Astrocyte (in vitro differentiated cells and primary cell): ENCODE results near the gene PER1. TPM values are rescaled to one million over a fixed set of nuclear protein-coding genes. Genes with fewer than 3 reads are reported as not detected.

ENCODE experiments used
- DNase-seq: peaks from one replicate; pipeline ENCODE4 v3.0.0-alpha.2; 2010; ENCODE audit warnings: low read depth
- FAIRE-seq: peaks from 2 replicates; lab custom pipeline; 2011; peaks lifted over from hg19 to GRCh38; lab: Jason Lieb, UNC
- H2AFZ ChIP-seq: 2 replicates; pipeline ENCODE4 v1.6.0; 2012; ENCODE audit warnings: low read depth, low read length, inconsistent platforms
- H3K27ac ChIP-seq: 2 replicates; pipeline ENCODE4 v1.5.1; 2011; ENCODE audit warnings: low read depth, low read length, inconsistent platforms
- H3K27me3 ChIP-seq: 2 replicates; pipeline ENCODE4 v1.6.0; 2011; ENCODE audit warnings: low read length, inconsistent platforms; ENCODE audit not compliant: insufficient read depth
- H3K36me3 ChIP-seq: 2 replicates; pipeline ENCODE4 v1.5.1; 2011; ENCODE audit warnings: low read length, inconsistent platforms; ENCODE audit not compliant: insufficient read depth
- H3K4me1 ChIP-seq: 2 replicates; pipeline ENCODE4 v1.5.1; 2011; ENCODE audit warnings: low read length, inconsistent platforms; ENCODE audit not compliant: insufficient read depth
- H3K4me2 ChIP-seq: 2 replicates; pipeline ENCODE4 v1.6.0; 2012; ENCODE audit warnings: low read length, inconsistent platforms
- H3K4me3 ChIP-seq: 2 replicates; pipeline ENCODE4 v1.5.1; 2011; ENCODE audit warnings: low read depth, mild to moderate bottlenecking, low read length, inconsistent platforms; ENCODE audit not compliant: insufficient read depth
- H3K79me2 ChIP-seq: 2 replicates; pipeline ENCODE4 v1.6.0; 2012; ENCODE audit warnings: mild to moderate bottlenecking, low read length, inconsistent platforms; ENCODE audit not compliant: insufficient read depth
- H3K9ac ChIP-seq: 2 replicates; pipeline ENCODE4 v1.6.0; 2012; ENCODE audit warnings: mild to moderate bottlenecking, low read length, inconsistent platforms
- H3K9me3 ChIP-seq: 2 replicates; pipeline ENCODE4 v1.5.1; 2012; ENCODE audit warnings: low read depth, mild to moderate bottlenecking, low read length, inconsistent platforms; ENCODE audit not compliant: insufficient read depth
- H4K20me1 ChIP-seq: 2 replicates; pipeline ENCODE4 v1.6.0; 2012; ENCODE audit warnings: low read length, inconsistent platforms; ENCODE audit not compliant: insufficient read depth
- H3K27ac Mint-ChIP-seq: one replicate; pipeline ENCODE4 v1.8.0; 2021; ENCODE audit warnings: mild to moderate bottlenecking, mixed read lengths; ENCODE audit not compliant: unreplicated experiment
- H3K27me3 Mint-ChIP-seq: one replicate; pipeline ENCODE4 v1.8.0; 2021; ENCODE audit warnings: low read depth, mixed read lengths; ENCODE audit not compliant: unreplicated experiment
- H3K36me3 Mint-ChIP-seq: one replicate; pipeline ENCODE4 v1.8.0; 2021; ENCODE audit warnings: low read depth, mixed read lengths; ENCODE audit not compliant: unreplicated experiment
- H3K4me1 Mint-ChIP-seq: one replicate; pipeline ENCODE4 v1.8.0; 2021; ENCODE audit warnings: low read depth, mixed read lengths; ENCODE audit not compliant: unreplicated experiment
- H3K4me3 Mint-ChIP-seq: one replicate; pipeline ENCODE4 v1.8.0; 2021; ENCODE audit warnings: mild to moderate bottlenecking, moderate library complexity, mixed read lengths; ENCODE audit not compliant: unreplicated experiment
- H3K9me3 Mint-ChIP-seq: one replicate; pipeline ENCODE4 v1.8.0; 2021; ENCODE audit warnings: mild to moderate bottlenecking, mixed read lengths; ENCODE audit not compliant: unreplicated experiment
- EZH2 ChIP-seq: IDR thresholded peaks from 2 replicates; pipeline ENCODE4 v1.6.1; 2012; ENCODE audit warnings: mild to moderate bottlenecking, low read length, inconsistent platforms; ENCODE audit not compliant: insufficient read depth
- total RNA-seq: library from RNA; stranded (reverse); gene quantifications from 2 replicates; pipeline ENCODE4 v1.2.1, GENCODE V29; 2021
- TF ChIP-seq, protein P1 (sequence below): IDR thresholded peaks from 2 replicates; pipeline ENCODE4 v1.5.1; 2011; ENCODE audit warnings: low read depth, mild to moderate bottlenecking, inconsistent platforms, low read length, moderate library complexity; ENCODE audit not compliant: insufficient read depth

The PER1 gene
- total RNA-seq, 1 donor from 2014 or later: 17.0 TPM

GRCh38 chr17:8138374-8138671, 13.9 kb downstream of the PER1 start:
- Mint-ChIP-seq H3K9me3 (no peaks in the 10 kb centered on the region), H3K4me3 (no peak overlapping the region), H3K36me3 (peaks cover 14% of the 10 kb centered on the region), H3K27me3 (no peaks in the 10 kb centered on the region), H3K27ac (no peak overlapping the region), H3K4me1 (peaks cover 1% of the 10 kb centered on the region)
- H3K4me3 ChIP-seq: peak overlapping the region; percentile 54
- H3K4me1 ChIP-seq: peaks cover 6% of the 10 kb centered on the region
- H3K9ac ChIP-seq: peak overlapping the region; percentile 55
- DNase-seq (no peak), FAIRE-seq (no peak)
- no peak overlapping the region for H3K27ac ChIP-seq
- H3K9me3 ChIP-seq: no peaks in the 10 kb centered on the region
- peaks cover 4% of the 10 kb centered on the region for H4K20me1 ChIP-seq
- no peak for TF ChIP-seq EZH2
- TF ChIP-seq, protein P1, sequence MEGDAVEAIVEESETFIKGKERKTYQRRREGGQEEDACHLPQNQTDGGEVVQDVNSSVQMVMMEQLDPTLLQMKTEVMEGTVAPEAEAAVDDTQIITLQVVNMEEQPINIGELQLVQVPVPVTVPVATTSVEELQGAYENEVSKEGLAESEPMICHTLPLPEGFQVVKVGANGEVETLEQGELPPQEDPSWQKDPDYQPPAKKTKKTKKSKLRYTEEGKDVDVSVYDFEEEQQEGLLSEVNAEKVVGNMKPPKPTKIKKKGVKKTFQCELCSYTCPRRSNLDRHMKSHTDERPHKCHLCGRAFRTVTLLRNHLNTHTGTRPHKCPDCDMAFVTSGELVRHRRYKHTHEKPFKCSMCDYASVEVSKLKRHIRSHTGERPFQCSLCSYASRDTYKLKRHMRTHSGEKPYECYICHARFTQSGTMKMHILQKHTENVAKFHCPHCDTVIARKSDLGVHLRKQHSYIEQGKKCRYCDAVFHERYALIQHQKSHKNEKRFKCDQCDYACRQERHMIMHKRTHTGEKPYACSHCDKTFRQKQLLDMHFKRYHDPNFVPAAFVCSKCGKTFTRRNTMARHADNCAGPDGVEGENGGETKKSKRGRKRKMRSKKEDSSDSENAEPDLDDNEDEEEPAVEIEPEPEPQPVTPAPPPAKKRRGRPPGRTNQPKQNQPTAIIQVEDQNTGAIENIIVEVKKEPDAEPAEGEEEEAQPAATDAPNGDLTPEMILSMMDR: no peak
- H3K79me2 ChIP-seq: no peaks in the 10 kb centered on the region
- no peaks in the 10 kb centered on the region for H3K27me3 ChIP-seq
- H3K4me2 ChIP-seq: peak overlapping the region; percentile 86
- peak overlapping the region; percentile 48 for H2AFZ ChIP-seq
- H3K36me3 ChIP-seq: no peaks in the 10 kb centered on the region

DNA sequence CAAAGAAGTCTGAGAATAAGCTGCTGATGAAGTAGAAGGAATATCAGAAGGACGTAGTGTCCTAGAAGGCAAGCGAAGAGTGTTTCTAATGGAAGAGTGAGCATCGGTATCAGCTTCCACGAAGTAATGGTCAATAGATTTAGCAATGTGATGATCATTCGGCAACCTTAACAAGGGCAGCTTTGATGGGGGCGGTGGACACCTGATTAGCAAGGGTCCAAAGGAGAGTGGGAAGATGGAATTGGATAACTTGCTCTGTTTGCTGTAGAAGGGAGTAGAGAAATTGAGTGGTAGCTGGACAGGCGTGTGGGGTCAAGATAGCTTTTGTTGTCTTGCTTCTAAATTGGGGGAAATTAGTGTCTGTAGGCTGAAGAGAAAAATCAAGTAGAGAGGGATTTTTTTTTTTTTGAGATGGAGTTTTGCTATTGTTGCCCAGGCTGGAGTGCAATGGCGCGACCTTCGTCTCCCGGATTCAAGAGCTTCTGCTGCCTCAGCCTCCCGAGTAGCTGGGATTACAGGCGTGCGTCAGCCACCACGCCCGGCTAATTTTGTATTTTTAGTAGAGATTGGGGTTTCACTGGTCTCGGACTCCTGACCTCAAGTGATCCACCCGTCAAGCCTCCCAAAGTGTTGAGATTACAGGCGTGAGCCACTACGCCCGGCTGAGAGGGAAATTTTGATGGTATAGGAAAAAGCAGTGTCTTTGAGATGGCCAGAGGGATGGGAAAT, 14.4 kb downstream of the PER1 start:
- DNase-seq (no peak), FAIRE-seq (no peak)
- peaks cover 1% of the 10 kb centered on the region for H3K4me1 Mint-ChIP-seq
- H3K9me3 Mint-ChIP-seq: no peaks in the 10 kb centered on the region
- Histone ChIP-seq H3K36me3 (no peaks in the 10 kb centered on the region), H3K27me3 (no peaks in the 10 kb centered on the region), H3K4me3 (peak overlapping the region; percentile 54), H3K27ac (no peak overlapping the region), H3K4me2 (peak overlapping the region; percentile 86), H3K4me1 (peaks cover 6% of the 10 kb centered on the region), H2AFZ (peak overlapping the region; percentile 48), H3K9me3 (no peaks in the 10 kb centered on the region), H3K79me2 (no peaks in the 10 kb centered on the region), H3K9ac (peak overlapping the region; percentile 55), H4K20me1 (peaks cover 4% of the 10 kb centered on the region)
- no peaks in the 10 kb centered on the region for H3K27me3 Mint-ChIP-seq
- peaks cover 14% of the 10 kb centered on the region for H3K36me3 Mint-ChIP-seq
- no peak overlapping the region for H3K27ac Mint-ChIP-seq
- no peak overlapping the region for H3K4me3 Mint-ChIP-seq
- TF ChIP-seq, protein P1: no peak
- TF ChIP-seq EZH2: no peak

DNA sequence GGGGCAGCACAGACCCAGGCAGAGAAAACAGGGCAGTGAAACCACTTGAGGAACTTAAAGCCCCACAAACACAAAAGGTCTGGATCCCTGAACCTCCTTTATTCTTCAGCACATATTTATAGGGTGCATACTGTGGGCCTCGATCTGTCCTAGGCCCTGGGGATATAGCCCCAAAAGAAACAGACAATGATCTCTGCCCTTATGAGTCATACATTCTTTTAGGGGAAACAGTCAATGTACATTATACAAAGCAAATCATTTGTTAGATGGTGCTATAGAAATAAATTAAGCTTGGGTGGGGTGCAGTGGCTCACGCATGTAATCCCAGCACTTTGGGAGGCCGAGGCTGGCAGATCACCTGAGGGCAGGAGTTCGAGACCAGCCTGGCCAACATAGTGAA, 18.3 kb downstream of the PER1 start:
- Histone ChIP-seq H4K20me1 (no peaks in the 10 kb centered on the region), H3K36me3 (no peaks in the 10 kb centered on the region), H3K79me2 (no peaks in the 10 kb centered on the region), H3K4me2 (no peak overlapping the region), H3K9ac (no peak overlapping the region), H3K4me1 (no peaks in the 10 kb centered on the region), H3K9me3 (no peaks in the 10 kb centered on the region), H2AFZ (no peak overlapping the region), H3K27me3 (no peaks in the 10 kb centered on the region), H3K27ac (no peak overlapping the region), H3K4me3 (no peak overlapping the region)
- Mint-ChIP-seq H3K4me1 (peaks cover 1% of the 10 kb centered on the region), H3K27me3 (peaks cover 12% of the 10 kb centered on the region), H3K9me3 (no peaks in the 10 kb centered on the region), H3K36me3 (no peaks in the 10 kb centered on the region), H3K27ac (no peak overlapping the region), H3K4me3 (no peak overlapping the region)
- FAIRE-seq: no peak
- DNase-seq: no peak
- TF ChIP-seq, protein P1: no peak
- TF ChIP-seq EZH2: no peak
